ENCODE results near the gene POLA2.
A peak's percentile ranks its signal among the peaks of the same experiment; 100 is the strongest.

POLA2 gene

GRCh38 chr11:65279741-65280440 lies 18.1 kb downstream of the POLA2 start:
- TF ChIP-seq CTCF (IDR thresholded peaks at IDR 0.05; ENCODE audit: extremely low read depth, insufficient read depth, missing control alignments): no peak
- in situ Hi-C loops (cut with MboI; ENCODE audit: low pct_unique_long_range_greater_than_20kb, low sequenced_read_pairs, unreplicated experiment): loop anchor here (10.0 kb wide), 1 partner anchor 235 kb away; no protein-coding TSS in a partner anchor
- DNase-seq (ENCODE audit: low spot score): peak; percentile 61

GRCh38 chr11:65280646-65281045 lies 18.9 kb downstream of the POLA2 start:
- in situ Hi-C loops (cut with MboI; ENCODE audit: low pct_unique_long_range_greater_than_20kb, low sequenced_read_pairs, unreplicated experiment): no loop called here
- TF ChIP-seq CTCF (IDR thresholded peaks at IDR 0.05; ENCODE audit: extremely low read depth, insufficient read depth, missing control alignments): no peak
- DNase-seq (ENCODE audit: low spot score): no peak

DNA sequence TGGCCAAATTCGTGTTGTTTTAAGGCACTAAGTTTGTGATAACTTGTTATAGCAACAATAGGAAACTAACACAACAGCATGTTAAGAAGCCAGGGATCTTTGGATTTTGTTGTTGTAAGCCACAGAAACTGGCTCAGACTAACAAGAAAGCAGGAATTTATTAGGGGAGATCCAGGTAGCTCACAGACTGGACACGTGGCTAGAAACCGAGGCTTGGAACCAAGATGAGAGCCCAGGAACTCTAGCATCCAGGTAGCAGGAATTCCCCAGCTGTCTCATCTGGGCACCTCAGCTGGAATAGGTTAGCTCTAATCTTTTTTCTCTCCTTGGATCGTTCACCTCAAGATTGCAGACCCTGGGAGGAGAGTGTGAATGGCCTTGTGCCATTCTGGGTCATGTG lies 24.9 kb downstream of the POLA2 start:
- TF ChIP-seq CTCF (IDR thresholded peaks at IDR 0.05; ENCODE audit: extremely low read depth, insufficient read depth, missing control alignments): no peak
- no peak for DNase-seq (ENCODE audit: low spot score)
- in situ Hi-C loops (cut with MboI; ENCODE audit: low pct_unique_long_range_greater_than_20kb, low sequenced_read_pairs, unreplicated experiment): no loop called here

DNA sequence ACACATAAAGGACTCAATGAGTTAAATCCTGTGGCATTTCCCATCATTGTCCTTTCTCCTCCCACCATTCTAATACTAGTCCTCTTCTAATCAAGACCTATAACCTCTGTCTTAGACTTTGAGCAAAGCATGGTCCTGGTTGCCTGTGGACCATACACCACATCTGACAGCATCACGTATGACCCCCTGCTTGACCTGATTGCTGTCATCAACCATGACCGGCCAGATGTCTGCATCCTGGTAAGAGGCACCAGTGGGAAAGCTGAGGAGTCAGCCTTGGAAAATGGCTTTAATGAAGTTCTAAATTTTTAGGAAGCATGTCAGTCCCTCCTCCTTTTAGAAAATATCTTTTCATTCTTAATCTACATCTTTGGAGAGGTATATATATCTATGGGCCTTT lies 25.8 kb downstream of the POLA2 start:
- in situ Hi-C loops (cut with MboI; ENCODE audit: low pct_unique_long_range_greater_than_20kb, low sequenced_read_pairs, unreplicated experiment): no loop called here

DNA sequence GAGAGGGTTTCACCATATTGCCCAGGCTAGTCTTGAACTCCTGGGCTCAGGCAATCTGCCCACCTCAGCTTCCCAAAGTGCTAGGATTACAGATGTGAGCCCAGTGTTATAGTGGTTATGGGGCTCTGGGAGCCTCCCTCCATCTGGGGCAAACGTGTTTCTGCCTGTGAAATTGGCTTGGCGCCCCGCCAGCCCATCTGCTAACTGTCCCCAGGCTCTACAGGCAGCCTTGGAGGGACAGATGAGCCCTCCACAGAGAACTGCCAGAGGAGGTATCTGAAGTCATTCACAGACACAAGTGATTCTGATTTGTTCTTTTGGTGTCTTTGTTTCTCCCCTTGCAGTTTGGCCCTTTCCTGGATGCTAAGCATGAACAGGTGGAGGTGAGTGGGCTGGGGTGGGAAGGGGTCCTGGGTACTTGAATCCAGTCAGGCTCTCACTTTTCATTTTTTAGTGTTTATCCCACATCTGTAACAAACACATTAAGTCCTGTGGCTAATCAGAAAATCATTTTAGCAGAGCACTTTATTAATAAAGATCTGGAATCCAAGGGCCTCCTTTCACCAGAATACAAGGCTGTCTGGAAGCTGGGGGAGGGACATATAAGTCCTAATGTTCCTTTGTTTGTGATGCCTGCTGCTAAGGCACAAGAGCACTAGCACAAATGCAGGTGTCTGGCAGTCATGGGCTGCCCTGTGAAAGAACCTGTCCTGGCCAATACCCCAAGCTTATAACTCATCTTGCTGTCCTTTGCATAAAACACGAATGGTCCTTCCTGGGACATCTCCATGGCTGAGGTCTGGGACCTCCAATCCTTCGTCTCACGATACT lies 27.2 kb downstream of the POLA2 start:
- DNase-seq (ENCODE audit: low spot score): no peak
- in situ Hi-C loops (cut with MboI; ENCODE audit: low pct_unique_long_range_greater_than_20kb, low sequenced_read_pairs, unreplicated experiment): no loop called here
- TF ChIP-seq CTCF (IDR thresholded peaks at IDR 0.05; ENCODE audit: extremely low read depth, insufficient read depth, missing control alignments): no peak

More for the DNA sequence above, 25.8 kb downstream of the POLA2 start:
- DNase-seq (ENCODE audit: low spot score): no peak
- TF ChIP-seq CTCF (IDR thresholded peaks at IDR 0.05; ENCODE audit: extremely low read depth, insufficient read depth, missing control alignments): no peak

DNA sequence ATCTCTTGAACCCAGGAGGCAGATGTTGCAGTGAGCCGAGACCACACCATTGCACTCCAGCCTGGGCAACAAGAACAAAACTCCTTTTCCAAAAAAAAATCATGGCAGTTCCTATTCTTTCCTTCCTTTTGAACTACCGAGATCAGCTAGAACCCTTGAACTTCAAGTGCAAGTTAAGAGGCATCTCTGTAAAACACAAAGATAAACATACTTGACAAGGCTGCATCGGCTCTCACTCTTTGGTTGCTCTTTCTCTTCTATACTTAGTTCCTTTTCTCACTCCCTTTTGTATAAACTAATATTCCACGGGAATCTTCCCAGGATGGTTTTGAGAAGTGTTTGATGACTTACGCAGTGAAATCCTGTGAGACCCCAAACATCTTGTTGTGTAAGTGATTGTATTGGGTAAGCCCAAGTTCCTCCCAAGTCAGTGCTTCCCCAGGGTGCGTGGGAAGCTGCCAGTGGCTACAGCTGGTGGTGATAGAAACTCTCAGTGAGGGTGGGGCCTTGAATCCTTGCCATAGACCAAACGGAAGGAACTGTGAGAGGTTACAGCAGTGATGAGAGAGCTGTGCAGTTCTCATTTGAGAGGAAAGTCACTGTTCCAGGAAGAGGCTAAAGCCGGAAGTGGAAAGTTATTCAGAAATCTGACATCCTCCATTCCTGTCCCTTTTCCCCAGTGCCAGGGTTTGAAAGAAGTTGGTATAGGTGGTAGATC lies 28.8 kb downstream of the POLA2 start:
- DNase-seq (ENCODE audit: low spot score): peak; percentile 52
- in situ Hi-C loops (cut with MboI; ENCODE audit: low pct_unique_long_range_greater_than_20kb, low sequenced_read_pairs, unreplicated experiment): no loop called here

More for the DNA sequence above, 28.8 kb downstream of the POLA2 start:
- no peak for TF ChIP-seq CTCF (IDR thresholded peaks at IDR 0.05; ENCODE audit: extremely low read depth, insufficient read depth, missing control alignments)
